EL (cell line): ENCODE measurements around the gene WDFY4.

Experiments
- DNase-seq: peaks from one replicate; pipeline ENCODE4 v3.0.0-alpha.2; 2016

The WDFY4 gene

DNA sequence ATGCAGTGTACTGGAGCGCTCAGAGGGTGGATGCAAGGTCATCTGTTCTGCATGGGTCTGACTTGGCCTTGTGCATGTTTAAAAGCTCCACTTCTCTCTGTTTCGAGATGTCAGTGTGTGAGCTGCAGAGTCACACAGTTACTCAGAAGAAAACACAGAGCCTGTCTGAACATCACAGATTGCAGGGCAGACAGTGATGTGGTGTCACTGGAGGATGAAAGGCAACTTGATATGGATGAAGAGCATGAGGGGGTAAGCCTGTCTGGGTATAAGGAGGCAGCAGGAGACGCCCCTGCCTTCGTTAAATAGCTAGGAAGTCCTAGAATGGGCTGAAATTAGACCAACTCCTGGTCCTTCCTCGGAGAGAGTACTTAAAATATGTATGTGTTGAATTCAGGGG is 322.5 kb downstream of the WDFY4 start:
- no peak for DNase-seq

DNA sequence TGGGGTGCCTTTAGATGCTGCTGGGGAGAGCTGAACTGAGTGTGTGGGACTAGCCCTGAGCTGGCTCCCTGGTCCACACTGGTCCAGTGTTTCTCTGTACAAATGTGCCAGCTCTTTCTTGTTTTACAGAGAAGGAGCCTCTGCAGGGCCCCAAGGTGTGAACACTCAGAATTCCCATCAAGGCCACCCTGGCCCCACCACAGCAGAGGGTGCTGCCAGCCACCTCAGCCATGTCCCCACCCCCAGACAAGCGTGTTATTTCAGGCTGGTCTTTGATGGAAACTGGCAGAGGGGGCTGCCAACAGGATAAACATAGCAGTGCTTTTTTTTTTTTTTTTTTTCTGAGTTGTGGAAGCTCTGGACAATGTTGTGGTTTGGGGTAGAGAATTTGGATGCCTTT is 323.4 kb downstream of the WDFY4 start:
- no peak for DNase-seq

DNA sequence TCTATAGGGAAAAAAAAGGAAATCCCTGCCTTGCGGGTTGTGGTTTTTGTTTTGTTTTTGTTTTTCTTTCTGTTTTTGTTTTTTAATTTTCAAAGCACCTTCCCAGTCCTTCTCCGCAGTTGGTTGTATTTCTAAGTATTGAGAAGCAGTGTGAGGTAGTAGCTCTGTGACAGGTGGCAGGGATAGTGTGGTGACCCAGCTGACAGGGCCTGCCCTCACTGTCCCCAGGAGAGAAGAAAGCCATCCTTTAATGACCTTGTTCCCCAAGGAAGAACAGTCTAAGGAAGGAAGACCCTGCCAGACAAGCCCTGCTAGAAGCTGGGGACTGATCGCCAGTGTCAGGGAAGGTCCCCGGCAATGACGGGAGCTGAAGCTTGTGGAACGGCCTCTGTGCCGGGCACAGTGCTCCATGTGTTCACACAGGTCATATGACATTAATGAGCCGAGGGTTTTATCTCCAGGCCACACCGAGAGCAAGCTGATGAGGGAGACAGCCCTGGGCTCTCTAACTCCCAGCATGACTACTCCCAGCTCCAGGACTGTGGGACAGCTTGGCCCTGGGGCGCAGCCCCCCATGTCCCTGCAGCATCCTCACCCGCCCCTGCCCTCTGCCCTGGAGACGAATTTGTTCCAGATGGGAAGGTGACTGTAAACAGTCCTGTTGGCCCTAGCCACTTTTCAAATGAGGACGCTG is 324.0 kb downstream of the WDFY4 start:
- DNase-seq: no peak

DNA sequence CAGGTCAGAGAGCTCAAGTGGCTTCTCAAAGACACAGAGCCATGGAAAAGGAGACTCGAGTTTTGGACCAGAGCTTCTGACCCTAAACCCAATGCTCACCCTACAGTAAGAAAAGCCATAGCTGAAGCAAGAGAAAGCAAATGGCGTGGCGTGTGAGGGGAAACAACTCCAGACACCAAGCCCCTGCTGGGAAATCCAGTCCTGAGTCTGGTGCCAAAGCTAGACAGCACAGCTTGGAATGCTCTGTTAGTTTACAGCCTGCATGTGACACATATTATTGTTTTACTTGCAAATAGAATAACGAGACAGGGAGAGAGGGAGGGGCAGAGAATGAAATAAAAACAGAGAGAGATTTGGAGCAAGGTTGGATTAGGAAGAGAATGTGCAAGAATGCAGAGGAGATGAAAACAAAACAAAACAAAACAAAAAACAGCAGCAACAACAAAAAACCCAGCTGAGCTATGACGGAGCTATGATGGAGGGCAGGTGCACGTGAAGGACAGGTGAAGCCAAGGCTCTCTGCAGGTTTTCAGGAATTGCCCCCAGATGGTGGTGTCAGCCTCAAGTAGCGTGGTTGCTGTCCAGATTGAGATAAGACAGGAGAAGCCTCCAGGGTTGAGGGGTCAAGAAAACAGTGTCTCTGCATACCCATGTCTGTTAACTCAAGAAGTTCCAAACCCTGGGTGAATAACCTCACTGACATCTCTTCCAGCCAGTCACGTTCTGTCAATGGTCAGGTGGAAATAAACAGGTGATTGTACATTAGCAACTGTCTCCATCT is 324.7 kb downstream of the WDFY4 start:
- no peak for DNase-seq

DNA sequence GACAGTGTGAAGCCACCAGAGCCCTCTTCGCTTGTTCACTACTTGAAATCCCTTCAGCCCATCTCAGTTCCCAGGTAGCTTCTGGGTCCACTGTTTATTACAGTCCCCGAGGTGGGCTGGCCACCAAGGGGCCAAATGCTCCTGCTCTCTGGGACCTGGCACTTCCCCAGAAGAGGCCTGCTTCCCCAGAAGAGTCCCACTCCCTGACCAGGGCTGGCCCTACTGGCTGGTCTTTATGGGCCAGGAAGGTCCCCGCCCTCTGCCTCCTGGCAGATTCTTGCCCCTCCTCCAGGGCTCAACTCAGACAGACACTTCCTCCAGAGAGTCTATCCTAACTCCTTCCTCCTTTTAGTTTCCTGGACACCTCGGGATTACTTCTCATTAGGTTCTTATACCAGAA is 325.6 kb downstream of the WDFY4 start:
- DNase-seq: no peak

DNA sequence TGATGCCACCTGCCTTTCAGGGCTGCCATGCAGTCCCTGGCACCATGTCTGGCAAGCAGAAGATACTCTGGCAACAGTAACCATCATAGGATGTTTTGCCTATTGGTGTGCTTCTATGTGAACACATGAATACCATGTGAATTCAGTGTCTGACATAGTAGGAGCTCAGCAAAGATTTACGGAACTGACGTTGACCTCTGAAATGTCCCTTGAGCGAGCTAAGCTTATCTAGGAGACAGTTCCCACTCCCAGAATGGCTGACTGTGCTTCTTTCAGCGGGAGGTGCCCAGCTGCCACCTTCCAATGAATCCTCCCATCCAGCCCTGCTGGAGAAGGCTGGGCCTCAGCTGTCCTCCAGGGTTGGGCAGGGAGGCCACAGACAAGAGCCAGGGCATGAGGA is 326.2 kb downstream of the WDFY4 start:
- no peak for DNase-seq

DNA sequence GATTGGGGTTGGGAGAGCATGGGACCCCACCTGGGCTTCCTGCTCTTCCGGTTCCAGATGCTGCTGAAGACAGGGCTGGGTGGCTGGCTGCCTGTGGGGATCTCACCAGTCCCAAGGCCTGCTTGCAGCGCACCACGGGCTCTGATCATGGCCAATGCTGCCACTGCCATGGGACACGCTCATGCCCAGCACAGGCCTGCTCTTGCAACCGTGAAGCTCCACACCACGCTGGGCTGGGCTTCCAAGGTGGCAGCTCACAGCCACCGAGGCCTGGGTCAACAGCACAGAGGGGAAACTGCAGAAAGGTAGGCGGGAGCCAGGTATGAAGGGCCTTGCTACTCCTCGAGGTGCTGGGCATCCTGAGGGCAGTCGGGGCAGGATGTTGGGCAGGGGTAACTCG is 327.1 kb downstream of the WDFY4 start:
- DNase-seq: no peak

DNA sequence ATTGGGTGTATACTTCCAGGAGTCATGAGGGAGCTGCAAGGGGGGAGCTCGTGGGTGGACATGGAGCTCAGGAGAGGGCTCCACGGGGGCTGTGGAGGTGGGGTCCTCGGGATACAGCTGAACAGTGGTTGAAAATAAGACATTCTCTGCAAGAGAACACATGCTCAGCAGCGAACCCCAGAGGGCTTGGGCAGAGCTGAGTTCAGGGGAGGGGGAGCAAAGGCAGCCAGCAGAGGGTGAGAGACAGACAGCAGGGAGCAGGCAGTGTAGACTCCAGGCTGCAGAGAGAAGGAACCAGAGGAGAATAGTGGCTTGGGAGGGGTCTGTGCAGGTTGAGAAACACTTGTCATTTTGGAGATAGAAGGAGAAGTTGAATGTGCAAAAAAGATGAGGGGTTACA is 327.9 kb downstream of the WDFY4 start:
- DNase-seq: no peak

DNA sequence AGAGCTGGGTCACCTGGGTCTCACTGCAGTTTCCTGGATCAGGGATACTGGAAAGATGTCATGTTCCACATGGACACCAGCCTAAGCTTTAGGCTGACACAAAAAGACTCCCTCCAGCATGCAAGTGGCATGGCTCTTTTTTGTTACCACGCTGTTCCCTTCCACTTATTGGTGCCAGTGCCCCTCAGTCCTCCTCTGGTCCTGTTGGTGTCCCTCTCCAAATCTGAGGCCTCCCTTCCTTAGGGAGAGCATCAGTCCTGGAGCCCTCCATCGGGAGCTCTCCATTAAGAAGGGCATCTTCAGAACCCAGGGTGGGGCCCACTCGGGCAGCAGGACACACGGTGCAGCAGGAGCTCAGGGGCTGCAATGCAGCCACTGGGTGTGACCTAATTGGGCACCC is 331.0 kb downstream of the WDFY4 start:
- DNase-seq: no peak

DNA sequence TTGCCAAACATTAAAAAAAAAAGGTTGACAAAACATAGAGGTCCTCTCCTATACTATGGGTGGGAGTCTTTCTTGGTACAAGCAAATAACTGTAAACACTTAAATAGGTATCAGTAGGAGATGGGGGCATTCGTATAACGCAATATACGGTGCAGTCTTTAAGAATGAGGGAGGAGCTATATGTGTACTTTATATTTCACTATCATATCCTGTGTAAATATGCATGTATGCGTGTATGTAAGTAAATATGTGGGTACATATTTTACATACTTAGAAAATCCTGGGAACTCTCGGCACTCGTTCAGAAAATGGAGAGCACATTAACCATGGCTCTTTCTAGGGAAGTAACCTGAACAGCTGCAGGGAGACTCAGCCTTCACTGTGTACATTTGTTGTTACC is 337.0 kb downstream of the WDFY4 start:
- DNase-seq: no peak

DNA sequence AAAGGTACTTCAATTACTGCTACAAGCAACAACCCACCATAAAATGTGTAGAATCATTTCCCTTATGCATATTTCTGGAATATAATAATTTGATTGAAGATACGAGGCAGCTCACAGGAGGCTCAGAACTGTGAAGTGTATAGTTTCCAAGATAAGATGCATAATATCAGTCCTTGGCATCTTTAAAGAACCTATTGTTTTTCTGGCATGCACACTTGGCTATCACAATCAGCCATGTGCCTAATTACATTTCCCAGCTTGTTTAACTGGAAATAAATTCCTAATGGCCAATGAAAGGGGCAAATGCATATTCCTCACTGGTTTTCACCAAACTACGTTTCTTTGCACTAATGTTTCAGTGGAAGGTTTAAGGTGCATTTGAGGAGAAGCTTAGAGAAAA is 338.4 kb downstream of the WDFY4 start:
- no peak for DNase-seq

DNA sequence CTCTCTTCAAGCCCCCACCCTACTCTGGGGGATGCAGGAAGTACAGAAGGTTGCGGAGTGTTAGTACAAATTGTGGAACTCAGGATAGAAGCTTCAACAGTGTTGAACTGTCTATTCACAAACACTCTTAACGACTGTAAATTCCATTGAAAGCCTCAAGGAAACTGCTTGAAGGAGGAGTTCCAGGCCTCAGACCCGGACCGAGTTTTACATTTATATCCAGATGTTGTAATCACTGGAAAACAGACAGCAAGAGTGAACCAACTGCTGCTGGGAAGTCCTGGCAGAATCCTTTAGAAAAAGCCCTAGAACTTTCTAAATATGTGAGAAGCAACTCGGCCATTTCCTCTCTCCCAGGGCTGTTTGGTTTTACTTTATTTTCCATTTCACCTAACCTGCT is 339.1 kb downstream of the WDFY4 start:
- DNase-seq: no peak

DNA sequence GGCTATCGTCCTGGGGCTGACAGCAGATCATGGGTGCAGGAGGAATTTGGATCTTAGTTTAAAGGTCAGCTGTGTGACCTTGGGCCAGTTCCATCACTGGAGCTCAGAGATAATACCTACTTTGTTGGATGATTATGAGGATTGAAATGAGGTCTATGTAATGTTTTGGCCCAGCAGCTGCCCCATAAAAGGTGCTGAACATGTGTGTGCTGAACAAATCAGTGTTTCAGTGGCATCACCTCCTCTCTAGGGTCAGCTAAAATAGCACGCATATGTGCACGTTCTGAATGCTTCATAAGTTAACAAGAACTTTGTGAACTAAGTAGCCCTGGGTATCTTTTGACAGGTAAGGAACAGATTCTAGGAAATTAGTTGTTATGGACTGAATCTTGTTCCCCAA is 339.8 kb downstream of the WDFY4 start:
- no peak for DNase-seq

DNA sequence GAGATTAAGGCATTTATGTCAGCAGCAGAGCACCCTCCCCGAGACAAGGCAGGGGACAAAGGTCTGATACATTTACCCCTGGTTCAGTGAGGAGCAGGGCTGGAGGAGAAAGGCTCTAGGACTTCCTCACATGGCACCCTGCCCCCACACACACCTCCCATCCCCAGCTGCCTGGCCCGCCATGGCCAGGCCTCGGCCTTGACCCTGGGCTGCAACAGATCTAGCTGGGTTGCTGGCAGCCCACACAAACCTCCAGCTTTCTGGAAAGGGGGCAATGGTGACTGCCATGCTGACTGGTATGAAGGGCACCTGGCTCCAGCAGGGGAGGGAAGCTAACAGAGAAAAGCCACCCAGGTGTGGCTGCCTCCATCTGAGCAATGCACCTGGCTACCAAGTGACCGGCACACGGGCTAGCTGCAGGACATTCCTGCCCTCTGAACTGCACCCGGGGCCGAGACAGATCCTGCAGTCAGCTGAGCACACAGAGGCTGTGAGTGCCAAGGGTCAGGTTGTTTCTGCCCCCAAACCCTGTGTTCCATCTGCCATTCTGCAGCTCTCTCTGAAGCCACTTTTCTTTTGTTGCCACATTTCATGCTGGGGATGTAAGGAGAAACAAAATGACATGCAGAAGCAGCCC is 340.8 kb downstream of the WDFY4 start:
- DNase-seq: no peak

DNA sequence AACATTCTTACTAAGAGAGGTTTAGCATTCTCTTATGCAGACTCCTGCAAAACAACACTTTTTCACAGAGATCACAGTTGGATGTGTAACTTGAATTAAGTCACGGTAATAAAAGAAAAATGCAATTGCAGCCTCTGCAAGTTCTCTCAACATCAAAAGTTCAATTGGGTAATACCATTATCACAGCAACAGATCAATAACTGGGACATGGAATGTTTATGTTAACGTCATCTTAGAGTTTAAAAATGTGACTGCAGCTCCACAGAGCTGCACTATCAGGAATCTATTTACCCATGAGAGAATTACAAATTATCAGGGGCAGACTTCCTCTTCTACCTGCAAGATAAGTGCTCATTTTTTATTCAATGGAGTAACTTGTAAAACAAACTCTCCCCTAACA is 344.0 kb downstream of the WDFY4 start:
- no peak for DNase-seq

DNA sequence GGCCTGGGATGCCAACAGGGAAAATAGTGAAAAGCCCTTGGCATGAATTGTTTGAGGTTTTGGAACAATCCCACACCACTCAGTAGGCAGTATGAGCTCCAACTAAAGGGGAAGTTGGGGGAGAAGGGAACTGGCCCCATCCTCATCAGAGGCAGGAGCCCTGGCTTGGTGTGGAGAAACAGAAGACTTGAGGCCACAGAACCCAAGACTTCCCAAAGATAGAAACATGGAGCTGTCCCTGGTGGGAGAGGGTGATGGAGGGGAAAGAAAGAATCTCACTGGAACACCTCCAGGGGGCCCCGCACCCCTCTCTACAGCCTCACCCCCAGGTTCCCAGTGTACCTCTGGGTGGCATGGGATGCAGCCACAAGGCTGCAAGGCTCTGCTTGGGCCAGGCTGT is 345.0 kb downstream of the WDFY4 start:
- no peak for DNase-seq
